H1 (cell line): ENCODE measurements around the gene TESMIN. TPM values are rescaled to one million over a fixed set of nuclear protein-coding genes. Genes with fewer than 3 reads are reported as not detected.

ENCODE experiments used
- CTCF ChIA-PET: fragments of 300-600 bp; sonication (Branson Sonifier 250); formaldehyde crosslinking; loops from one replicate; lab custom pipeline; 2021; ENCODE audit not compliant: partially characterized antibody; lab: Charles Lee
- POLR2A ChIA-PET: fragments of 300-600 bp; sonication (Branson Sonifier 250); formaldehyde crosslinking; loops from one replicate; lab custom pipeline; 2021; ENCODE audit warnings: inconsistent platforms; ENCODE audit not compliant: partially characterized antibody; lab: Charles Lee
- DNase-seq, 2 experiments: peaks; one replicate each; pipeline versions ENCODE4 v3.0.0 to v3.0.0-alpha.2; 2010 to 2022; ENCODE audit warnings: low spot score in 2 of 2, low read depth in 1 of 2, mixed read lengths in 1 of 2
- FAIRE-seq: peaks from 2 replicates; lab custom pipeline; 2011; peaks lifted over from hg19 to GRCh38; lab: Jason Lieb, UNC
- H2AFZ ChIP-seq: 2 replicates; pipeline ENCODE4 v1.8.1; 2012; ENCODE audit warnings: low read length, inconsistent platforms
- H2AK5ac ChIP-seq: 2 replicates; pipeline ENCODE4 v1.6.1; 2013; ENCODE audit warnings: low read depth, low read length
- H2BK120ac ChIP-seq: replicated peaks from 2 replicates; pipeline ENCODE3; 2013; ENCODE audit warnings: low read depth, low read length, inconsistent platforms
- H2BK12ac ChIP-seq: 2 replicates; pipeline ENCODE4 v1.6.1; 2013; ENCODE audit warnings: low read depth, low read length
- H2BK15ac ChIP-seq: 2 replicates; pipeline ENCODE4 v1.6.1; 2013; ENCODE audit warnings: low read length
- H2BK20ac ChIP-seq: 2 replicates; pipeline ENCODE4 v1.6.1; 2013; ENCODE audit warnings: low read length
- H2BK5ac ChIP-seq: 2 replicates; pipeline ENCODE4 v1.6.1; 2013; ENCODE audit warnings: low read depth, low read length
- H3K14ac ChIP-seq: 2 replicates; pipeline ENCODE4 v1.6.1; 2013; ENCODE audit warnings: inconsistent platforms; ENCODE audit not compliant: insufficient read length
- H3K18ac ChIP-seq: 2 replicates; pipeline ENCODE4 v1.6.1; 2013; ENCODE audit warnings: low read length; ENCODE audit errors: extremely low read depth
- H3K23ac ChIP-seq: 2 replicates; pipeline ENCODE4 v1.6.1; 2013; ENCODE audit warnings: inconsistent platforms; ENCODE audit not compliant: insufficient read length
- H3K23me2 ChIP-seq: 2 replicates; pipeline ENCODE4 v1.6.1; 2013; ENCODE audit warnings: low read depth, low read length
- H3K27ac ChIP-seq: 2 replicates; pipeline ENCODE4 v1.6.1; 2011; ENCODE audit warnings: low read depth, low read length, inconsistent platforms
- H3K27me3 ChIP-seq, 4 experiments: replicated peaks in 1 of 4; 1 replicate in 1 of 4; 2 replicates in 3 of 4; pipeline versions ENCODE4 v1.6.1 to v1.8.1; 2011 to 2013; ENCODE audit warnings: low read length in 3 of 4, mild to moderate bottlenecking in 3 of 4, inconsistent platforms in 2 of 4, mixed read lengths in 2 of 4, moderate library complexity in 1 of 4; ENCODE audit not compliant: control insufficient read depth in 3 of 4, insufficient read depth in 3 of 4; ENCODE audit errors: extremely low read depth in 1 of 4
- H3K36me3 ChIP-seq, 4 experiments: 2 replicates each; pipeline versions ENCODE4 v1.6.1 to v1.8.1; 2011 to 2013; ENCODE audit warnings: mild to moderate bottlenecking in 4 of 4, low read length in 3 of 4, moderate library complexity in 2 of 4, control low read depth in 1 of 4, inconsistent platforms in 1 of 4; ENCODE audit not compliant: insufficient read depth in 4 of 4, control insufficient read depth in 2 of 4
- H3K4ac ChIP-seq: replicated peaks from 2 replicates; pipeline ENCODE3; 2013; ENCODE audit warnings: low read length, low read depth, mixed read lengths, inconsistent platforms; ENCODE audit not compliant: insufficient read length
- H3K4me1 ChIP-seq, 4 experiments: replicated peaks in 1 of 4; 1 replicate in 1 of 4; 2 replicates in 3 of 4; pipeline versions ENCODE4 v1.6.1 to v1.8.1; 2011 to 2013; ENCODE audit warnings: low read length in 3 of 4, inconsistent platforms in 2 of 4, mixed read lengths in 1 of 4; ENCODE audit not compliant: insufficient read depth in 4 of 4, control insufficient read depth in 3 of 4
- H3K4me2 ChIP-seq, 2 experiments: 2 replicates each; pipeline versions ENCODE4 v1.6.1 to v1.8.1; 2011 to 2013; ENCODE audit warnings: low read depth in 2 of 2, low read length in 2 of 2, control low read depth in 1 of 2, inconsistent platforms in 1 of 2, mild to moderate bottlenecking in 1 of 2; ENCODE audit not compliant: insufficient read depth in 1 of 2
- H3K4me3 ChIP-seq, 4 experiments: fragments of 200-600, 300-600 bp in 1 of 4; sonication (generic), shearing (Covaris generic), sonication (Bioruptor Twin) in 1 of 4; 2 replicates each; pipeline versions ENCODE4 v1.5.1 to v1.8.1; 2011 to 2016; ENCODE audit warnings: low read length in 4 of 4, low read depth in 3 of 4, control low read depth in 2 of 4, inconsistent platforms in 2 of 4, mild to moderate bottlenecking in 2 of 4, mixed read lengths in 1 of 4, moderate library complexity in 1 of 4; ENCODE audit not compliant: insufficient read depth in 2 of 4; ENCODE audit errors: extremely low read depth in 1 of 4
- H3K56ac ChIP-seq: replicated peaks from 2 replicates; pipeline ENCODE3; 2013; ENCODE audit warnings: low read depth, mild to moderate bottlenecking, mixed read lengths, low read length, inconsistent platforms; ENCODE audit not compliant: insufficient read length
- H3K79me1 ChIP-seq: 2 replicates; pipeline ENCODE4 v1.6.1; 2013; ENCODE audit warnings: low read depth, low read length, control low read depth
- H3K79me2 ChIP-seq, 2 experiments: 2 replicates each; pipeline versions ENCODE4 v1.6.1 to v1.8.1; 2012 to 2013; ENCODE audit warnings: low read length in 2 of 2, mild to moderate bottlenecking in 2 of 2, inconsistent platforms in 1 of 2; ENCODE audit not compliant: insufficient read depth in 2 of 2, control insufficient read depth in 1 of 2
- H3K9ac ChIP-seq, 4 experiments: replicated peaks in 1 of 4; 1 replicate in 1 of 4; 2 replicates in 3 of 4; pipeline versions ENCODE4 v1.6.1 to v1.8.1; 2011 to 2013; ENCODE audit warnings: low read depth in 3 of 4, low read length in 3 of 4, control low read depth in 2 of 4, mild to moderate bottlenecking in 2 of 4, moderate library complexity in 2 of 4, inconsistent platforms in 1 of 4; ENCODE audit errors: extremely low read depth in 1 of 4
- H3K9me3 ChIP-seq, 2 experiments: 2 replicates each; pipeline versions ENCODE4 v1.6.1 to v1.8.1; 2012 to 2013; ENCODE audit warnings: mild to moderate bottlenecking in 2 of 2, moderate library complexity in 2 of 2, control low read depth in 1 of 2, inconsistent platforms in 1 of 2, low read depth in 1 of 2, low read length in 1 of 2, mixed read lengths in 1 of 2; ENCODE audit not compliant: insufficient read depth in 2 of 2
- H4K20me1 ChIP-seq, 2 experiments: replicated peaks in 1 of 2; 2 replicates each; pipeline versions ENCODE3 to v1.8.1; 2011 to 2013; ENCODE audit warnings: inconsistent platforms in 2 of 2, low read length in 2 of 2, mild to moderate bottlenecking in 1 of 2; ENCODE audit not compliant: insufficient read depth in 2 of 2, control insufficient read depth in 1 of 2
- H4K5ac ChIP-seq: 2 replicates; pipeline ENCODE4 v1.6.1; 2013; ENCODE audit warnings: low read length, low read depth, mixed read lengths, inconsistent platforms; ENCODE audit not compliant: insufficient read length
- H4K8ac ChIP-seq: 2 replicates; pipeline ENCODE4 v1.8.0; 2013; ENCODE audit warnings: mild to moderate bottlenecking, moderate library complexity, low read length, inconsistent platforms; ENCODE audit not compliant: insufficient read depth; ENCODE audit errors: extremely low read depth
- H4K91ac ChIP-seq: replicated peaks from 2 replicates; pipeline ENCODE3; 2013; ENCODE audit warnings: low read length, mixed read lengths, inconsistent platforms; ENCODE audit not compliant: insufficient read length
- CHD2 ChIP-seq: IDR thresholded peaks from 2 replicates; pipeline ENCODE4 v1.6.1; 2012; ENCODE audit warnings: low read length, improper control_type of control experiment
- CREB1 ChIP-seq: IDR thresholded peaks from 2 replicates; pipeline ENCODE4 v1.6.1; 2012; ENCODE audit warnings: inconsistent platforms
- CTBP2 ChIP-seq: IDR thresholded peaks from 2 replicates; pipeline ENCODE4 v1.7.0; 2011; ENCODE audit warnings: borderline replicate concordance, mild to moderate bottlenecking, moderate library complexity, mixed read lengths, low read length; ENCODE audit not compliant: insufficient read depth, insufficient read length
- GABPA ChIP-seq: IDR thresholded peaks from 2 replicates; pipeline ENCODE4 v1.6.1; 2011; ENCODE audit warnings: mild to moderate bottlenecking, low read length, moderate library complexity, borderline replicate concordance; ENCODE audit not compliant: insufficient read depth
- MAFK ChIP-seq: IDR thresholded peaks from 2 replicates; pipeline ENCODE4 v1.6.1; 2012; ENCODE audit warnings: low read depth, mild to moderate bottlenecking, improper control_type of control experiment, low read length
- POLR2A ChIP-seq, 2 experiments: IDR thresholded peaks; 1 replicate in 1 of 2; 2 replicates in 1 of 2; pipeline ENCODE4 v1.6.1; 2011; ENCODE audit warnings: low read depth in 2 of 2, low read length in 2 of 2, mild to moderate bottlenecking in 2 of 2; ENCODE audit errors: control extremely low read depth in 1 of 2
- RAD21 ChIP-seq, 2 experiments: IDR thresholded peaks in 1 of 2; conservative IDR thresholded peaks in 1 of 2; 2 replicates each; pipeline ENCODE4 v1.6.1; 2011; ENCODE audit warnings: low read depth in 2 of 2, low read length in 2 of 2, improper control_type of control experiment in 1 of 2, inconsistent platforms in 1 of 2, mild to moderate bottlenecking in 1 of 2, moderate library complexity in 1 of 2
- RFX5 ChIP-seq: IDR thresholded peaks from 2 replicates; pipeline ENCODE4 v1.6.1; 2011; ENCODE audit warnings: low read depth, low read length, improper control_type of control experiment, borderline replicate concordance
- RNF2 ChIP-seq: fragments of 200-900, 300-1000 bp; sonication (generic); IDR thresholded peaks from 2 replicates; pipeline ENCODE4 v1.7.1; 2016; ENCODE audit warnings: borderline replicate concordance, low read depth, mild to moderate bottlenecking, antibody characterized with exemption, low read length; ENCODE audit not compliant: poor library complexity, severe bottlenecking; ENCODE audit errors: missing control alignments
- TAF1 ChIP-seq: IDR thresholded peaks from 2 replicates; pipeline ENCODE4 v1.6.1; 2011; ENCODE audit warnings: mild to moderate bottlenecking, low read depth, low read length
- TCF12 ChIP-seq: IDR thresholded peaks from 2 replicates; pipeline ENCODE4 v1.6.1; 2011; ENCODE audit warnings: low read depth, mild to moderate bottlenecking, low read length
- TEAD4 ChIP-seq: IDR thresholded peaks from 2 replicates; pipeline ENCODE4 v1.6.1; 2012; ENCODE audit warnings: low read depth, low read length, inconsistent platforms, mixed read lengths
- WGBS, 2 experiments: shearing (Covaris generic) in 1 of 2; methylation state at CpG; one replicate each; pipeline versions ENCODE4 v1.1.6 to v1.1.7; 2013 to 2015; ENCODE audit warnings: low lambda C conversion rate in 2 of 2, mixed read lengths in 2 of 2, inconsistent platforms in 1 of 2, low coverage in 1 of 2, missing lambda C conversion rate in 1 of 2; ENCODE audit not compliant: insufficient replicate concordance in 2 of 2, insufficient coverage in 1 of 2, insufficient read length in 1 of 2; ENCODE audit errors: extremely low coverage in 1 of 2, missing lambda C conversion rate in 1 of 2; 5-methylcytosine and 5-hydroxymethylcytosine counted together
- polyA plus RNA-seq, 7 experiments: library from polyadenylated mRNA; depleted of rRNA in 3 of 7; stranded (reverse) in 5 of 7; unstranded in 2 of 7; fragments of >200 nt in 5 of 7; fragments of 200-250 nt in 2 of 7; gene quantifications; 1 replicate in 5 of 7; 2 replicates in 1 of 7; 4 replicates in 1 of 7; pipeline versions ENCODE4 v1.2.1 to v1.2.3, GENCODE V29; 2011 to 2013; ENCODE audit warnings: missing spikeins in 2 of 7, mixed read lengths in 2 of 7
- total RNA-seq: library from RNA; stranded (reverse); fragmentation: NEBNext Ultra II Directional; extraction: Animal tissue kit (Norgen Biotek cat#: 25700); gene quantifications from 2 replicates; pipeline ENCODE4 v1.2.1, GENCODE V29; 2021
- TF ChIP-seq, protein P1 (sequence below): IDR thresholded peaks from 2 replicates; pipeline ENCODE4 v1.6.1; 2012; ENCODE audit warnings: low read length, inconsistent platforms

The TESMIN gene
- total and polyA plus RNA-seq, 2 of the 8 experiments (the other 6 are each of a cell fraction or from before 2014, with no cell fraction given): 22.6 to 61.1 TPM

DNA sequence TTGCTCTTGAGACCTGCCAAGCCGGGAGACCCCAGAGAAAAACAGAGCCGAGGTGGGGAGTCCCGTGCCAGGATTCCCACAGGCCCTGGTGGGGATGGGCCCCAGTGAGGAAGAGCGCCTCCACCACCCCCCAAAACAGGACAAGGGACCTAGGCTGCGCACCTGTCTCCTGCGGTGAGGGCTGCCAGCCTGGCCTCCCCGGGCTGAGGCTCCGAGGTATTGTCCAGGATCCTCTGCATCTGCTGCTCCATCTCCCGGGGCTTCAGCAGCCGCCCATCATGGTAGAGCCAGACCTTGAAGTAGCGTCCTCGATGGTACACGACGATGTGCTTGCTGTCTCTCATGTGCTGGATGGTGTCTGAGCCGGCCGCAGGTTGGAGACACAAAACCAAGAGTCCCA, 33.3 kb upstream of the TESMIN start:
- Histone ChIP-seq H2BK12ac (no peak overlapping the region), H2AFZ (no peak overlapping the region), H3K36me3 (no peaks in the 10 kb centered on the region), H4K91ac (no peak overlapping the region), H3K4me2 (no peak overlapping the region), H3K14ac (no peak overlapping the region), H4K5ac (no peak overlapping the region), H4K20me1 (no peaks in the 10 kb centered on the region), H2BK5ac (no peak overlapping the region), H3K18ac (no peak overlapping the region), H3K23ac (no peak overlapping the region), H3K56ac (no peak overlapping the region), H2BK20ac (no peak overlapping the region), H3K79me2 (no peaks in the 10 kb centered on the region), H3K79me1 (no peaks in the 10 kb centered on the region), H3K9me3 (no peaks in the 10 kb centered on the region), H4K8ac (no peak overlapping the region), H3K4me3 (no peak overlapping the region), H3K27me3 (no peaks in the 10 kb centered on the region), H3K9ac (no peak overlapping the region), H3K4ac (no peak overlapping the region), H3K23me2 (no peaks in the 10 kb centered on the region), H3K4me1 (peaks cover 0 to 4% (median 0%) of the 10 kb centered on the region in 4 experiments; a peak in 2 of 7 replicates), H3K27ac (no peak overlapping the region), H2BK15ac (no peak overlapping the region), H2AK5ac (no peak overlapping the region), H2BK120ac (no peak overlapping the region)
- POLR2A ChIA-PET: no interaction called here
- WGBS, 2 experiments: 93% methylated on average over 13 of the region's 16 CpGs; no CpG with 5 or more reads in 1 of the 2 experiments
- DNase-seq: no peak
- FAIRE-seq: no peak
- CTCF ChIA-PET: interaction anchor here (1.4 to 3.8 kb wide), 2 partner anchors 13 to 16 kb away, joined by 7 to 24 read pairs; no protein-coding TSS in a partner anchor
- no peak for TF ChIP-seq CHD2
- no peak for TF ChIP-seq RAD21 (IDR thresholded peaks at IDR 0.05 in 1 of 2, conservative IDR thresholded peaks at IDR 0.05 in 1 of 2; ENCODE audit: low read depth in 2 of 2, low read length in 2 of 2)
- no peak for TF ChIP-seq CREB1
- no peak for TF ChIP-seq TAF1
- TF ChIP-seq MAFK: no peak
- TF ChIP-seq, protein P1, sequence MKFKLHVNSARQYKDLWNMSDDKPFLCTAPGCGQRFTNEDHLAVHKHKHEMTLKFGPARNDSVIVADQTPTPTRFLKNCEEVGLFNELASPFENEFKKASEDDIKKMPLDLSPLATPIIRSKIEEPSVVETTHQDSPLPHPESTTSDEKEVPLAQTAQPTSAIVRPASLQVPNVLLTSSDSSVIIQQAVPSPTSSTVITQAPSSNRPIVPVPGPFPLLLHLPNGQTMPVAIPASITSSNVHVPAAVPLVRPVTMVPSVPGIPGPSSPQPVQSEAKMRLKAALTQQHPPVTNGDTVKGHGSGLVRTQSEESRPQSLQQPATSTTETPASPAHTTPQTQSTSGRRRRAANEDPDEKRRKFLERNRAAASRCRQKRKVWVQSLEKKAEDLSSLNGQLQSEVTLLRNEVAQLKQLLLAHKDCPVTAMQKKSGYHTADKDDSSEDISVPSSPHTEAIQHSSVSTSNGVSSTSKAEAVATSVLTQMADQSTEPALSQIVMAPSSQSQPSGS: no peak
- TF ChIP-seq RFX5: no peak
- no peak for TF ChIP-seq GABPA
- no peak for TF ChIP-seq CTBP2
- no peak for TF ChIP-seq TCF12
- no peak for TF ChIP-seq RNF2
- TF ChIP-seq TEAD4: no peak
- TF ChIP-seq POLR2A (IDR thresholded peaks at IDR 0.05; ENCODE audit: control extremely low read depth in 1 of 2, low read depth in 2 of 2, low read length in 2 of 2): no peak
